GM18861 (cell line): ENCODE results near the gene GAS2.
A peak's percentile ranks its signal among the peaks of the same experiment; 100 is the strongest.
"Not testable (repeated sequence)": the region's sequence is repeated elsewhere in the genome, so short reads cannot be mapped to it uniquely, and the experiment has no call there.

ENCODE experiments used
- ATAC-seq: cut with Tn5 transposase; IDR thresholded peaks from one replicate; pipeline ENCODE4 v1.9.1; 2021; ENCODE audit not compliant: unreplicated experiment

GAS2 gene

GRCh38 chr11:22666325-22666687 lies at the start of gene GAS2:
GAS2 (plus strand) TSS chr11:22666611; CDS start chr11:22674870, 8,259 bp downstream.
- peak; percentile 12 for ATAC-seq

- ATAC-seq, result no peak
Measured at GRCh38 chr11:22617868-22618267, 48.5 kb upstream of the GAS2 start.

- ATAC-seq, result peak; percentile 37
Measured at GRCh38 chr11:22624742-22625447, 41.5 kb upstream of the GAS2 start.

- peak; percentile 98 for ATAC-seq
Measured at GRCh38 chr11:22625448-22626287, 40.7 kb upstream of the GAS2 start, which contains the start of gene FANCF. FANCF (minus strand) TSS chr11:22625823; CDS start chr11:22625810, 13 bp downstream.

GRCh38 chr11:22626573-22627239 lies 39.7 kb upstream of the GAS2 start:
- ATAC-seq, result no peak

- ATAC-seq, result no peak
Measured at GRCh38 chr11:22627421-22627820, 39.0 kb upstream of the GAS2 start.

GRCh38 chr11:22633354-22633902 lies 33.0 kb upstream of the GAS2 start:
- no peak for ATAC-seq

- no peak for ATAC-seq
Measured at GRCh38 chr11:22634897-22635629, 31.3 kb upstream of the GAS2 start.

- ATAC-seq, result no peak
Measured at GRCh38 chr11:22635689-22636088, 30.7 kb upstream of the GAS2 start.

GRCh38 chr11:22640862-22641261 lies 25.5 kb upstream of the GAS2 start:
- no peak for ATAC-seq

GRCh38 chr11:22641559-22641958 lies 24.9 kb upstream of the GAS2 start:
- ATAC-seq, result no peak

GRCh38 chr11:22652346-22652745 lies 14.1 kb upstream of the GAS2 start:
- ATAC-seq, result not testable (repeated sequence)

GRCh38 chr11:22656130-22656529 lies 10.3 kb upstream of the GAS2 start:
- no peak for ATAC-seq

- ATAC-seq, result peak; percentile 98
Measured at GRCh38 chr11:22657101-22657694, 9.2 kb upstream of the GAS2 start.

- ATAC-seq, result no peak
Measured at GRCh38 chr11:22659783-22660182, 6.6 kb upstream of the GAS2 start.

GRCh38 chr11:22666688-22667439 lies 453 bp downstream of the GAS2 start:
- peak; percentile 44 for ATAC-seq

GRCh38 chr11:22668005-22668796 lies 1.8 kb downstream of the GAS2 start:
- no peak for ATAC-seq

- ATAC-seq, result no peak
Measured at GRCh38 chr11:22669368-22669767, 3.0 kb downstream of the GAS2 start.

- peak; percentile 46 for ATAC-seq
Measured at GRCh38 chr11:22670830-22671229, 4.4 kb downstream of the GAS2 start.
